ENCODE measurements around the gene PARN.
"Not testable (repeated sequence)": the region's sequence is repeated elsewhere in the genome, so short reads cannot be mapped to it uniquely, and the experiment has no call there.

PARN gene

DNA sequence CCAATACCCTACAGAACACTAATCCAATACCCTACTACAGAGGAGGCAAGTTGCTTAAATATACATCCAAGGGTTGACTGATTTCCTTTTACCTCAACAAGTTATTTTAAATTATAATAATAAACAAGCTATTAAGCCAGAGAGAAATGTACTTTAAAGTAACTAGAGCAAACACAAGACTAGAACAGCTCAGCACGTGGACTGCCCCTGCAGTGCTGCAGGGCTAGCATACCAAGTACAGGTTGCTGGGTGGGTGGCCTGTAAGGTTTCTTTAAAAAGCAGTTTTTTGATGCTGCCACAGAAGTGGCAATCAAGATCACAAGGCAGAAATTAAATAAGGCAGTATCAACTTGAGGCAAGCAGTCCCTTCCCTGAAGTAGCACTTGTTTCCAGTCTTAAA lies 63.5 kb downstream of the PARN start:
- DNase-seq = no peak

DNA sequence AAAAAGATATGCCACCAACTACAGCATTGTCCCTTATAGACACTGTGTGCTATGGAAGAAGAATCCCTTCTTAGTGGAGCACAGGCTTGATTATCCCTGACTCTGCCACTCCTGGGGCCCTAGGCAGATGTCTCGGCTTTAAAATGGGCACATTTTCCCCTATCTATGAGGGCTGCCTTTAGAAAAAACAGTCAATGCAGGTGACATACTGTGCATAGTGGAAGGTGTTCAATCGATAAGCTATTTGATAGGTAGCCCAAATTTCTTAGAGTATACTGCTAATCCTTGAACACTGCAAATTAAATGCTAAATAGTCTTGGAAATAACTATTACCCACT lies 64.4 kb downstream of the PARN start:
- no peak for DNase-seq

DNA sequence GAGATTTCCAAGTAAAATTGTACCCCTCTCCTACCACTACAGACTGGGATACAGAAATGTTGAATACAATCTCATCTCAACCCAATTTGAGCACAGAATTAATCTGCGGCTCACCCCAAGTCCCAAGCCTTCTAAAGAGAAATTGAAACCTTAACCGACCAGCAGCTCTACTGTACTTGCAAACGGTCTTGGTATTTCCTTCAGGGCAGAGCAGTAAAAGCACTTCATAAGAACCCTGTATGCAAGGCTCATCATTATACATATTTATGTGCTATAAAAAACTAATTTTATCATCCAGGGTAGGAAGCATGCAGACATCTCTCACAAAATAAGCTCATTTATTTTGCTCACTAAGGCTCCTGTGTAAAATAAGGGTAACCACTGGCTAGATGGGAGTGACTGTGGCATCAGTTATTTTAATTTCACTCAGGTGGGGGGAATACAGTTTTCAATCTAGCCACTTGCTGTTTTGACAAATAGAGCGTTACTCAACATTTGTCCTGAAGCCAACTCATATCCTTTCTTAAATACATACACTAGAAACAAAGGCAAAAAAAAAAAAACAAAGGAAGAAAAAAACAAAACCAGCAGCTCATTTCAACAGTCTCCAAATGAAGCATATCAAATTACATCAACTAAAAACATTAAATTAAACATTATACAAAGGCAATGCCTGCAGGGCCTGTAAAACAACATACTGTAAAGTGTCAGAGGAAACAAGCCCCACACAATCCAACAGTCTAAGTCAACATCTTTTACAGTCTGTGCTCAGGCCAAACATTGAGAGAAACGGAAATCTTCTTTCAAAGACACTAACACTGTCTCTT lies 65.0 kb downstream of the PARN start:
- DNase-seq = no peak

DNA sequence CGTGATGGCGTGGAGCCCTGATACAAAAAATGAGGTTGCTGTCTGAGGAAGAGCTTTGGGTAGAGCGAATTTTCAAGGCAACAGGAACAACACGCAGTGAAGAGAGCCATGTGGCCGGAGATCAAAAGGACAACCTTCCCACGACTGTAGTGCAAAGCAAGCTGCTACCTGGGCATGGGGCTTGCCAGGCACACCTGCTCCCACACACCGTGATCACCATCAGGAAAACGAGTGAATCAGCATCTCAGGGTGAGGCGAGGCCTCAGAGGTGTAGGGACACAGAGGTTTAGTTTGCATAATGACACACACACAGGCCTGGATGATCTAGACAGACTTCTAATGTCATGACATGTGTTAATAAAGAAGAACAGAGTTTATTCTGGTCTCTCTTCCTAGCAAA lies 65.7 kb downstream of the PARN start:
- no peak for DNase-seq

DNA sequence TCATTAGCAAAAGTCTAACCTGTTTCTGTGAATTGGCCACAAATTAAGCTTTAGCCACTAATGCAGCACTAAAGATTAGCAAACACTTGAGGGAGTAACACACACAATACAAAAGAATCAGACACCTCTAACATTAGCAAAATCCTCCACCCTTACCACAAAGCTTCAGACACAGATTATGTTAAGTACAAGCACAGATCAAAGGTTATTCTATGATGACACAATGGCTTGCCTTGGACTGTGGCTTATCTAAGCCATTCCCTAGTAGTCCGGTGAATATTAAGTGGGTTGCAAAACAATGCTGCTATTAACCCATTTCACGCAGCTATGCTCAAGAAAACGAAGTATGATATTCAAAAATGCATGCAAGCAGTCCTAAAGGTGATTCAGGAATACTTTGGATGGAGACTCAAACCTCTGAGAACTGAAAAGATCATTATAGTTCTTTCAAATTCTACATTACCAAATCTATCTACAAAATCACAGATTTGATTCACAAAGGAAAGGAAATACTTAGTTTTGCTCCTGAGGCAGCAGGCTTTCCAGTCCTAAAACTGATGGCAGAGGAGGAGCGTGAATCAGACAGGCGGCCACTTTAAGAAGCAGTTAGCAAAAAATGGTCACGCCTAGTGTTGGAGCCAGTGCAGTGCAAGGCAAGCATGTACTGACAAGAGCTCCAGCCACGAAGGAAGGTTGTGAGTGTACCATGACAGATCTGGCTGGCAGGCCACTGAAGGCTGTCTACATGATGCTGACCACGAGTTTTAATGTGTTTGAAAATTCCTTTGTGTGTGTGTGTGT lies 67.2 kb downstream of the PARN start:
- no peak for DNase-seq

DNA sequence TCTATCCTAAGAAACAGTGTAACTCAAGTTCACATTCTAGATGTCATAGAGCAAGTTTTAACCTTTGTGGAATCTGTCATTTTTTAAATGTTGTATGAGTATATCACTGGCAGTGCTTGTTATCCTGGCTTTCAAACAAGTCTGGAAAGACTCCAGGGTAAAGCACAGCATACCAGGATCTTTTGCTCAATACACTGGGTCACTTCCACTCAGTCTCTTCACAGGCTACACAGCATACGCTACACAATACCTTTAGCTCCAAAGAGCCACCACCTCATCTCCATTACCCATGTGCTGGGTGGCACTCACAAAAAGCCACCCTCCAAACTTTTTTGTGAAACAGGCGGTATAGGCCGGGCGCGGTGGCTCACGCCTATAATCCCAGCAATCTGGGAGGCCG lies 69.5 kb downstream of the PARN start:
- no peak for DNase-seq

DNA sequence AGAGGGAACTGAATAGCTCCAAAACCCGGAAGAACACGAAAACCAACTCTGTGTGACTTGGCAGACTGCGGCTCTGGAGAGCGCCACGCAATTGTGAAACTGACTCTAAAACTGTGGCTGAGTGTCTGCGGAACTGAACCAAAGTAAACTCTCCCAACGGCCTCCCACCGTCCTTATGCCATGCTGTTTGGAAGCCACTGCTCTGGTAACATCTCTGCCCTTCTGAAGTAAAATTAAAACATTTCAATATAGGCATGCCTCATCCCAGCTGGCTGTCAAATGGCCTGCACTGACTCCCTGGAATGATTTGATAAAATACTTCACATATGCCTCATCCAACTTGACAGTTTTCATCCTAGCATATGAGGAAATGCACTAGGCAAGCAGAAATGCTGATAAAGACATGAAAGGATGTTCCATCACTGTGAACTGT lies 70.2 kb downstream of the PARN start:
- DNase-seq = no peak

DNA sequence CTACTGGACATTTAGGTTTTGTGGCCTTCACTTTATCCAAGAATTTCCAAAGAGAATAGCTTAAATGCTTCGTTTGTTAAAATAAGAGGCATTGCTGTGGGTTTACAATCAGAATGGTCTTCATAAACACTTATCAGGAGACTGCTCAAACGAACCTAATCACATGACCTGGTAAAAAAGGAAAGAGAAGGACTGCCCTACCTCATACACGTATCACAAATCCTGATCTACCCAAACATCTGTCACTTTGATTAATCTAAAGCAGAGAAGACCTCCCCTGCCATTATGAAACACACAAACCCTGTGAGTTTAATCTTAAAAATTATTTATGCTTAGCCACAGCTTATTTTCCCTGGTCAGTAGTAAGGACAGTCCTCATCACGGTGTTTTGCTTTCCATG lies 76.6 kb downstream of the PARN start:
- no peak for DNase-seq

DNA sequence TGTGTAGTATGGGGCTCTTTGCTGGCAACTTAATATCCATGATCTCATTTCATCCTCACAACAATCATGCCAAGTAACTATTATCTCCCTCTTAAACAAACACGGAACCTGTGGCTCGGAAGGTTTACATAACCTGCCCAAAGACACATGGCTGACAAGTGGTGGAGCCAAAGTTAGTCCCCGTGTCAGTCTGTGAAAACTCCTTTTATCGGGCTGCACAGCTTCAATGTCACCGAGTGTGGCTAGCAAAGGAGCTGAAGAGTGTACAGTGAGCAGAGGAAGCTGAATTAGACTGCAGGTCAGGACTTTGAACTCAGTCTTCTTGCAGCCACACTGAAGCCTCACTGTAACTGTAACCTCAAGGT lies 80.3 kb downstream of the PARN start:
- no peak for DNase-seq

DNA sequence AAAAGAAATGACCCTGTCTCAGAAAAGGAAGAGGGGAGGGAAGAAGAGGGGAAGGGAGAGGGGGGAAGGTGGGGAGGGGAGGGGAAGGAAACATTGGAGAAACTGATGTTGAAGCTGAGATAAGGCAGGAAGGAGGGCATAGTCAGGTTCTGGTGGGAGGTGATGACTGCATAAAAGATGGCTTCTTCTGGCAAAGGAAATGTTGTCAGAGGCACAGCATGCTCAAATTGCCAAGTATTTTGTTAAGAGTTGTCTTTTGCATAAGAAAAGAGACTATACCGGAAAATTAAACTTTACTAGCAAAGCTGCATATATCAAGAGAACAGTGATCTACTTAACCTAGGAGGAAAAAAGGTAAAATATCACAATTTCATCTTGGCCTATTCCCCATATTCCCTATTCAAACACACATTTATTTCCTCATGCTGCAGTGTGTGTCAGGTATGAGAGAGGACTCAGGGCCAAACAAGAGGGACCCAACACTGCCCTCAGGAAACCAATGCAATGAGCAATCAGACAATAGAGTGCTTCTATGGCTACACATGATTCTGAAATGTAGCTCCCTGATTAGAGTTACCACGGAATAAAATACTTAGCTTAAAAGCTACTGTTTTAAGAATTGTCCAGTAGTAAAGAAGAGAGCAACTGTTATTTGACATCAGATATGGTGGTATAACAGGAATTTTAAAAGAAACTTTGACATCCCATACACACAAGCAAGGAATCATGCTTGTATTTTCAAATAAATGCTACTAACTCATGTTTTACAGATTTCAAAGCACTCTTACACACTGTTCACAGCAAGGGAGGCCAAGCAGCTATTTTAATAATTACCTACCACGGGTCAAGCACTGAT lies 80.9 kb downstream of the PARN start:
- no peak for DNase-seq

DNA sequence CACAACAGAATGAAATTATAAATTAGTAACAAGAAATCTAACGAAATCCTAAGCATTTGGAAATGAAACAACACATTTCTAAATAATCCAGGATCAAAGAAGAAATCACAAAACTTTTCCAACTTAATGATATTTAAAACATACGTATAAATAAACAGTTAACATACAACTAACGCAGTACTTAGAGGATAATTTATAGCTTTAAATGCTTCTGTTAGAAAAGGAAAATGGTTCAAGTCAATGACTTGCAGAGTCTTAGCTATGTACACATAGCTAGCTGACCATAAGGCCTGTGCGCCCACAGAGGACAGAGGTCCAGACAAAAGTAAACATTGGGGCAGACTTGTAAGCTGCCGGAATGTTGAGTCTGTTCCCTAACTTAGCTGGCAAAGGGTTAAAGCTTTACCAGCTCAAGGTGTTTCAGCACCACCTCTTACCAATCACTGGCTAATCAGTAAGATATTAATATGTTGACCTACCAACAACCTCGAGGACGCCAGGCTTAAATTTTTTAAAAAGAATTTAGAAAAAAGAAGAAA lies 84.6 kb downstream of the PARN start:
- DNase-seq = no peak

DNA sequence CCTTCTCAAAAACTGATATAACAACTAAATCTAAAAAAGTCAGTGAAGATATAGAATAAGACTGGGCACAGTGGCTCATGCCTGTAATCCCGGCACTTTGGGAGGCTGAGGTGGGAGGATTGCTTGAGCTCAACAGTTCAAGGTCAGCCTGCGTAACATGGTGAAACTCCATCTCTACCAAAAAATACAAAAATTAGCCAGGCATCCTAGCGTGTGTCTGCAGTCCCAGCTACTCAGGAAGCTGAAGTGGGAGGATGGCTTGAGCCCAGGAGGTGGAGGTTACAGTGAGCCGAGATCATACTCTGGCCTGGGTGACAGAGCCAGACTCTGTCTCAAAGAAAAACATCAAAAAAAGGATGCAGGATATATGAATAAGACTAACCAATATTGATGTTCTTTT lies 85.2 kb downstream of the PARN start:
- not testable (repeated sequence) for DNase-seq

DNA sequence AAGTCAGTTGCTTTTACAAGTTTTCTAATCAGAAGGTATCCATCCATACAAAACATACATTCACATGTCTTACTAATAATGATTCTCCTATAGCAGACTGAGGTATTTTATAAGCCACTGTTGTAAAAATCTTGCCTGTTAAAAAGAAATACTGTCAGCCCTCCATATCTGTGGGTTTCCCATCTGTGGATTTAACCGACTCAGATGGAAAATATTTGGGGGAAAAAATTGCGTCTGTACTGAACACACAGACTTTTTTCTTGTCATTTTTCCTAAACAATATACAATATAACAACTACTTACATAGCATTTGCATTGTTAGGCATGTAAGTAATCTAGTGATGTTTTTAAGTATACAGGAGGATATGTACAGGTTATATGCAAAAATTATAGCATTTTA lies 90.4 kb downstream of the PARN start:
- DNase-seq = no peak

DNA sequence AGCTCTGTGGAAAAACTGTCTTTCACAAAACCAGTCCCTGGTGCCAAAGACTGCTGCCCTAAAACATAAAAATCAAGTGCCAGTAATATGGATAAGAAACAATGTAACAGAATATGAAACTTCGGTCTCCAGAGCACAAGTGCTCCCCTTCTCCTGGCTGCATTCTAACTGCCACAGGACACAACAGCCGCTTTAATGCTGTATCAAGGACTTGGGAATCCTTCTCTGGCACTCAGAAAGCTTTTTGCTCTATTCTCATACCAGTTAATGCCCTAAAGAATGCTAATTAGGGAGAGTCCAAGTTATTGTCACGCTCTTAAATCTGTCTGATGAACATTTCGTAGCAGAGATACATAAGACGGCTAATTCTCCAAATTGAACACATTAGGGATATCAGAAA lies 90.9 kb downstream of the PARN start:
- DNase-seq = no peak

DNA sequence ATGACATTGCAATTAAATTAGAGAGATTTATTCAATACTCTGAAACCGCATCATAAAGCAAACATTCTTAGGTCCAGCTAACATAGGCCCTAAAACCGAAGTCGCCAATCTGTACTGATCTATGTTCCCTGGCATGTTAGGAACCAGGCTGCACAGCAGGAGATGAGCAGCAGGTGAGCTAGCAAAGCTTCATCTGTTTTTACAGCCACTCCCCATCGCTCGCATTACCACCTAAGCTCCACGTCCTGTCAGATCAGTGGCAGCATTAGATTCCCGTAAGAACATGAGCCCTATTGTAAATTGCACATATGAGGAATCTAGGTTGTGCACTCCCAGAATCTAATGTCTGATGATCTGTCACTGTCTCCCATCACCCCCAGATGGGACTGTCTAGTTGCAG lies 91.5 kb downstream of the PARN start:
- DNase-seq = no peak

DNA sequence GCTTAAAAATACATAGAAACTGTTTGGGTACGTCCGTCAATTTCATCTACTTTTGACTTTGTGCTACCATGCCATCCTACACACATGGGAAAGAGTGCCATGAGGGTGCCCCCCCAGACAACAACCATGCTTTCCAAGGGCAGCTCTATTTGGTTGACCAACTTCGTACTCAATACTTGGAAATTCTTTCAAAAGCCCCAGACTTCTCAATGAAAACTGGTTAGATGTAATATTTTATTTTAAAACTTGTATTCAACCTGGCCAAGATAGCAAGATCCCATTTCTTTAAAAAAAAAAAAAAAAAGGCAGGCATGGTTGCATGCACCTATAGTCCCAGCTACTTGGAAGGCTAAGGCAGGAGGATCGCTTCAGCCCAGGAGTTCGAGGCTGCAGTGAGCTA lies 98.4 kb downstream of the PARN start:
- DNase-seq = no peak

DNA sequence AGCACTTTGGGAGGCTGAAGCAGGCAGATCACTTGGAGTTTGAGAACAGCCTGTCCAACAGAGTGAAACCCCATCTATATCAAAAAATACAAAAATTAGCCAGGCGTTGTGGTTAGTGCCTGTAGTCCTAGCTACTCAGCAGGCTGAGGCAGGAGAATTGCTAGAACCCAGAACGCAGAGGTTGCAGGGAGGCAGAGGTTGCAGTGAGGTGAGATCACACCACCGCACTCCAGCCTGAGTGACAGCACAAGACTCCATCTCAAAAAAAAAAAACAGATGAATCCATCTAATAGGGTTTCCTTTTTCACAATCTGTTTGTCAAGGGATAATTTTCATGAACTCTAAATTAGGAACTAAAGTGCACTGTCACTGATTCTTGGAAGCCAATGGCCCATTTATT lies 99.0 kb downstream of the PARN start:
- DNase-seq = no peak

DNA sequence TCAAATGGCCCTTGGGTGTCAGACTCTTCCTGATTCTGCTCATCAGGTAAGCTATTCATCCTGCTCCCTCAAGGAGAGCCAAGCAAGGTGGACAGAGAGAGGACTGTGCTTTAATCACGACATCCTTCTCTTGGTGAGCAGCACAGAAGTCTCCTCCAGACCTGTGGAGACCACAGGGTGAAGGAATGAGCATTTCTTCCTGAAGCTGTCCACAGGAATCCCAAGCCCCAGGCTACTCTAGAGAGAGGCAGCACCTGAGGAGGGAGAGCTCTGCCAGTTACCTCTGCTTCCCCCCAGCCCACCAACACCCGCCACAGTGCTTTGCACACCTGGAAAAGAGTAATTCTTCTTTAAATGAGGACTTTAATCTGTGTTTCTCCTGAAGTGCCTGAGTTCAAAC lies 100.0 kb downstream of the PARN start:
- no peak for DNase-seq

DNA sequence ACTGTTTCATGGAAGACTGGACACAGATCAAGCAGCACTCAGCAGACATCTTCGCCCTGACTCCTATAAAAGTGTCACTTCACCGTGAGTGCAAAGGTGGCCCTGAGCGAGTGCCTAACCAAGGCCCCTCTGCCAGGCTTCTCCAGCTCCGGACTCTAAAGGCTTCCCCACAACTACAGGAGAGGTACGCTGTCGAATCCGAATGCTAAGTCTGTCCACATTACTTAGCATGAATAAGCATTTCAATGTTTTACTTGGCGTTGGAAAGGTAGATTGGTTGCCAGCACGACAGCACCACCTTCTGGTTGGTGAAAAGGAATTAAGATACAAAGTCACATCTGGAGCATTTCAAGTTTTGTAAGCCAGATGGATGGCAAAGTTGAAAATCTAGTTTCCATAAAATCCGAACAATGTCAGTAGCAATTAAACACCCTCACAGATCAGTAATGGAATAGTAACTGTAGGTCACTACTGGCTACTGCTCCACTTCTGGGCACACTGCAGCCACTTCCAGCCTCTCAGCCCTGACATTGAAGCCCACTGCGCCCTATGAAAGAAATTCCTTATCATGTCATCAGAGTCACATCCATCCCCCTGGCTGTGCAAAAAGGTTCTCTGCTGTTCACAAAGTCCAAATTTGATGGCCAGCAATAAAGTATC lies 100.9 kb downstream of the PARN start:
- DNase-seq = peak; percentile 57

DNA sequence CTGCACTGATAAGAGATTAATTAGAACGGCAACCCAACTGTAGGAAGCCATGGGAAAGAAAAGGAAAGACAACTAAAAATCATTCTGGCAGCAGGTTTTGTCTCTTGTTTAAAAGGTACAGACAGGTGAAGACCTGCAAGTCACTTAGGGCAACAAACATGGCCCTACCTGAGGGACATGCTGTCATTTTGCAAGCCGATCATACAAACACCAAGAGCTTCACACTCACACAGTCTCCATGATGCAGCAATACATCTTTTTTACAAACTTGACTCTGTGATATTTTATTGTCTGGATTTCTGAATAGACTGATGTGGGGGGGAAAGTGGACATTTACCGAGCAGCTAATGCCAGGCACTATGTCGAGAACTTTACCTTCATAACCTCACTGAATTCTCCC lies 101.8 kb downstream of the PARN start:
- no peak for DNase-seq

DNA sequence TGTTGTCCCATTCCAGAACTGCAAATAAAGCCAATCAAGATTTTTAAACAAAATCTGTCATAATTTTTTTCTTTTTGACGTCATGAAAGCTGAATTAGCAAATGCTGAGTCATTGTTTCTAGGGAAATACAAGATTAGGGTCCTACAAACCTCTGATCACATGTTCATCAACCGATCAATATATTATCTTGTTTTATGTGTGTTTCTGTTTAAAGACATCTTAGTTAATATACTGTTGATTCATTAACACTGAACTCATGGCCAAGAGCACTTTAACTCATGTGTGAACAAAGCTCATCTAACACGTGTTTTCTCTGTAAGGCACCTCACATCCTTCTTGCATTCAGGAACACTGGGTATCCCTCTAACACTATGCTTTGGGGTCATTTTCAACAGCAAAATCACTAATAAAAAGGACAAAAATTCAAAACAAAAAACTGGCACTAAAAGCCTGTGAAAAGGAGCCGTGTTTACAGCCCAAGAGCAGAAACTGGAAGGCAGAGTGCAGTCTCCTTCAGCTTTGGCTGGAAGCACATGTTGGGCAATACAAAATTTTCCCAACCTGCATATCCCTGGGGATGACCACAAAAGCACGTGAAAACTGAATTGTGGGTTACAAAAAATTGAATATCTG lies 102.5 kb downstream of the PARN start:
- no peak for DNase-seq

DNA sequence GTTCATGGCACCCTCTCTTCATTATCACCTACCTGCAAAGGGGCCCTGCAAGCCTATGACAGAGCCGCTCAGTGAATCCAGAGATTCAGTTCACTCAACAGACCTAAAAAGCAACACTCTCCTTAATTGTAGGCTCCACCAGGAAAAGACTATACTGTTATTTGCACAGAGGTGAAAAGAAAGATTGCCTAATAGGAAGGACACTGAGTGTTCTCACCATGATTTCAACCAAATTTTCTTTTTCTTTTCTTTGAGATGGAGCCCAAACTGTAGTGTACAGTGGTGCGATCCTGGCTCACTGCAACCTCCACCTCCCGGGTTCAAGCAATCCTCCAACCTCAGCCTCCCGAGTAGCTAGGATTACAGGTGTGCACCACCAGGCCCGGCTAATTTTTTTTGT lies 104.5 kb downstream of the PARN start:
- no peak for DNase-seq
